Brain microvascular endothelial cell (primary cell): ENCODE data around the gene ZFHX2.

ENCODE experiments used
- DNase-seq: peaks from one replicate; pipeline ENCODE4 v3.0.0-alpha.2; 2020
- H3K27ac ChIP-seq: fragments of 250-450 bp; sonication (Bioruptor Pico); 2 replicates; pipeline ENCODE4 v1.5.1; 2020; ENCODE audit warnings: mild to moderate bottlenecking, moderate library complexity
- H3K27me3 ChIP-seq: fragments of 250-450 bp; sonication (Bioruptor Pico); replicated peaks from 2 replicates; pipeline ENCODE4 v1.5.1; 2020; ENCODE audit warnings: mild to moderate bottlenecking
- H3K36me3 ChIP-seq: fragments of 250-450 bp; sonication (Bioruptor Pico); replicated peaks from 2 replicates; pipeline ENCODE4 v1.5.1; 2020; ENCODE audit warnings: mild to moderate bottlenecking
- H3K4me3 ChIP-seq: 2 replicates; pipeline ENCODE4 v1.5.1; 2011; ENCODE audit warnings: low read depth, mild to moderate bottlenecking, control low read depth, low read length, moderate library complexity
- CTCF ChIP-seq: IDR thresholded peaks from 2 replicates; pipeline ENCODE4 v1.5.1; 2011; ENCODE audit warnings: low read depth, mild to moderate bottlenecking, moderate library complexity, low read length, control low read depth, inconsistent platforms; ENCODE audit errors: missing control alignments
- in situ Hi-C: cut with HindIII; loops from 2 replicates; pipeline ENCODE4 v1.10.0; 2017; ENCODE audit warnings: low sequenced_read_pairs, low pct_ligation_motif_present

The ZFHX2 gene

GRCh38 chr14:23566112-23566777, 14.7 kb upstream of the ZFHX2 start:
- Histone ChIP-seq H3K36me3 (no peaks in the 10 kb centered on the region), H3K4me3 (no peak overlapping the region), H3K27me3 (no peaks in the 10 kb centered on the region), H3K27ac (no peak overlapping the region)
- in situ Hi-C loops = no loop called here
- no peak for DNase-seq
- no peak for TF ChIP-seq CTCF

GRCh38 chr14:23565626-23566025, 14.1 kb upstream of the ZFHX2 start:
- H3K27ac ChIP-seq = no peak overlapping the region
- in situ Hi-C loops = no loop called here
- no peak for DNase-seq
- no peaks in the 10 kb centered on the region for H3K36me3 ChIP-seq
- no peak for TF ChIP-seq CTCF
- no peak overlapping the region for H3K4me3 ChIP-seq
- no peaks in the 10 kb centered on the region for H3K27me3 ChIP-seq

- Histone ChIP-seq H3K4me3 (no peak overlapping the region), H3K27me3 (no peaks in the 10 kb centered on the region), H3K27ac (no peak overlapping the region), H3K36me3 (peaks cover 3% of the 10 kb centered on the region)
- no peak for TF ChIP-seq CTCF
- DNase-seq = no peak
- in situ Hi-C loops = no loop called here
These were observed 13.3 kb upstream of the ZFHX2 start for GRCh38 chr14:23564876-23565275.

- H3K4me3 ChIP-seq = no peak overlapping the region
- H3K27ac ChIP-seq = no peak overlapping the region
- no peak for DNase-seq
- H3K36me3 ChIP-seq = peaks cover 6% of the 10 kb centered on the region
- in situ Hi-C loops = no loop called here
- TF ChIP-seq CTCF = no peak
- no peaks in the 10 kb centered on the region for H3K27me3 ChIP-seq
These were observed 12.7 kb upstream of the ZFHX2 start for GRCh38 chr14:23564181-23564812.

- Histone ChIP-seq H3K36me3 (peaks cover 6% of the 10 kb centered on the region), H3K27me3 (no peaks in the 10 kb centered on the region)
These were observed 12.1 kb upstream of the ZFHX2 start for GRCh38 chr14:23563473-23564180.

More at GRCh38 chr14:23563473-23564180, 12.1 kb upstream of the ZFHX2 start:
- no peak for DNase-seq
- H3K4me3 ChIP-seq = no peak overlapping the region
- no peak overlapping the region for H3K27ac ChIP-seq
- no peak for TF ChIP-seq CTCF
- in situ Hi-C loops = no loop called here
